ENCODE data around the gene ITPRIP. TPM values are rescaled to one million over a fixed set of nuclear protein-coding genes. Genes with fewer than 3 reads are reported as not detected.
A peak's percentile ranks its signal among the peaks of the same experiment; 100 is the strongest.

ITPRIP gene
- total RNA-seq, 2 donors from 2014 or later = 9.1 to 11.0 TPM

GRCh38 chr10:104321725-104322415 is 16.4 kb downstream of the ITPRIP start:
- H3K36me3 ChIP-seq (ENCODE audit: control insufficient read depth, insufficient read depth, low read length) = peaks cover 5% of the 10 kb centered on the region
- H3K4me1 ChIP-seq (ENCODE audit: control insufficient read depth, insufficient read depth, low read length) = peaks cover 7% of the 10 kb centered on the region
- H3K27me3 Mint-ChIP-seq (ENCODE audit: insufficient read depth) = no peaks in the 10 kb centered on the region
- H3K27ac Mint-ChIP-seq = peak overlapping the region; percentile 64
- no peaks in the 10 kb centered on the region for H3K9me3 Mint-ChIP-seq
- H3K4me3 ChIP-seq (ENCODE audit: low read length) = no peak overlapping the region
- no peak overlapping the region for H3K27ac ChIP-seq (ENCODE audit: low read depth, low read length)
- H3K4me1 Mint-ChIP-seq = peaks cover 31% of the 10 kb centered on the region
- 93 to 97% methylated on average over 8 of the region's 8 CpGs for WGBS, 2 experiments (ENCODE audit: insufficient coverage in 1 of 2, insufficient read length in 1 of 2)
- no peak overlapping the region for H3K9ac ChIP-seq (ENCODE audit: extremely low read depth, low read length, poor library complexity, severe bottlenecking)
- no peak for TF ChIP-seq CTCF (conservative IDR thresholded peaks at IDR 0.05)
- H3K4me3 Mint-ChIP-seq = no peak overlapping the region
- H3K27me3 ChIP-seq (ENCODE audit: control insufficient read depth, insufficient read depth, low read length, poor library complexity, severe bottlenecking) = no peaks in the 10 kb centered on the region
- DNase-seq = no peak
- H3K9me3 ChIP-seq (ENCODE audit: control insufficient read depth, low read length) = no peaks in the 10 kb centered on the region
- H3K36me3 Mint-ChIP-seq (ENCODE audit: low read depth) = peaks cover 11% of the 10 kb centered on the region

GRCh38 chr10:104321226-104321625 is 17.0 kb downstream of the ITPRIP start:
- Mint-ChIP-seq H3K4me3 (no peak overlapping the region), H3K36me3 (ENCODE audit: low read depth) (peaks cover 9% of the 10 kb centered on the region), H3K27me3 (ENCODE audit: insufficient read depth) (no peaks in the 10 kb centered on the region), H3K4me1 (peaks cover 30% of the 10 kb centered on the region), H3K27ac (no peak overlapping the region), H3K9me3 (no peaks in the 10 kb centered on the region)
- no peak for DNase-seq
- no peak for TF ChIP-seq CTCF (conservative IDR thresholded peaks at IDR 0.05)
- Histone ChIP-seq H3K27me3 (ENCODE audit: control insufficient read depth, insufficient read depth, low read length, poor library complexity, severe bottlenecking) (no peaks in the 10 kb centered on the region), H3K4me3 (ENCODE audit: low read length) (no peak overlapping the region), H3K4me1 (ENCODE audit: control insufficient read depth, insufficient read depth, low read length) (peaks cover 9% of the 10 kb centered on the region), H3K9me3 (ENCODE audit: control insufficient read depth, low read length) (no peaks in the 10 kb centered on the region), H3K27ac (ENCODE audit: low read depth, low read length) (no peak overlapping the region), H3K9ac (ENCODE audit: extremely low read depth, low read length, poor library complexity, severe bottlenecking) (no peak overlapping the region), H3K36me3 (ENCODE audit: control insufficient read depth, insufficient read depth, low read length) (peaks cover 5% of the 10 kb centered on the region)
- WGBS, 2 experiments (ENCODE audit: insufficient coverage in 1 of 2, insufficient read length in 1 of 2) = 95 to 100% methylated on average over 3 to 6 of the region's 6 CpGs

GRCh38 chr10:104318810-104319741 is 19.2 kb downstream of the ITPRIP start:
- Histone ChIP-seq H3K4me3 (ENCODE audit: low read length) (no peak overlapping the region), H3K36me3 (ENCODE audit: control insufficient read depth, insufficient read depth, low read length) (peaks cover 11% of the 10 kb centered on the region), H3K27ac (ENCODE audit: low read depth, low read length) (peak overlapping the region; percentile 17), H3K27me3 (ENCODE audit: control insufficient read depth, insufficient read depth, low read length, poor library complexity, severe bottlenecking) (no peaks in the 10 kb centered on the region), H3K9ac (ENCODE audit: extremely low read depth, low read length, poor library complexity, severe bottlenecking) (no peak overlapping the region), H3K4me1 (ENCODE audit: control insufficient read depth, insufficient read depth, low read length) (peaks cover 9% of the 10 kb centered on the region), H3K9me3 (ENCODE audit: control insufficient read depth, low read length) (no peaks in the 10 kb centered on the region)
- Mint-ChIP-seq H3K9me3 (no peaks in the 10 kb centered on the region), H3K4me3 (no peak overlapping the region), H3K4me1 (peaks cover 29% of the 10 kb centered on the region), H3K27ac (peak overlapping the region; percentile 16), H3K27me3 (ENCODE audit: insufficient read depth) (no peaks in the 10 kb centered on the region), H3K36me3 (ENCODE audit: low read depth) (peaks cover 13% of the 10 kb centered on the region)
- TF ChIP-seq CTCF (conservative IDR thresholded peaks at IDR 0.05) = no peak
- DNase-seq = no peak
- WGBS, 2 experiments (ENCODE audit: insufficient coverage in 1 of 2, insufficient read length in 1 of 2) = 92 to 94% methylated on average over 12 to 19 of the region's 19 CpGs
